CD4-positive, alpha-beta T cell treated with Interleukin-17A for 4 hours (primary cell): ENCODE results near the gene CPB2.

Source experiments
- DNase-seq: peaks from one replicate; pipeline ENCODE4 v3.0.0-alpha.2; 2020; ENCODE audit warnings: mixed read lengths

Gene CPB2

DNA sequence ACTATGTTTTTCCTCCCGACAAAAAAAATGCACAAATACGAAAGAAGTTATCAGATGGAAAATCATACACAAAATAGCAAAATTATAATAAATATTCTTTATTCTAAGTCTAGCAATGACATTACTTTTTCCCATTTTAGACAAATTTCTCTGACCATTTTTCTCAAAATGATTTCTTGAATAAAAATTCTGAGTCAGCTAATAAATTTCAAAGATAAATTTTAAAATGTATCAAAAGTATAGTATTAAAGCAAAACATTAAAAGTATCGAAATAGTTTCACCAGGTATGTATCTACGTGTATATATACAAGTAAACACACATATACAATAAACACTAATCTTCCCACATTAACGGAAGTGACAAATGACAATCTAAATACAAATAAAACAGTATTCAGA, 61.2 kb downstream of the CPB2 start:
- DNase-seq: no peak

DNA sequence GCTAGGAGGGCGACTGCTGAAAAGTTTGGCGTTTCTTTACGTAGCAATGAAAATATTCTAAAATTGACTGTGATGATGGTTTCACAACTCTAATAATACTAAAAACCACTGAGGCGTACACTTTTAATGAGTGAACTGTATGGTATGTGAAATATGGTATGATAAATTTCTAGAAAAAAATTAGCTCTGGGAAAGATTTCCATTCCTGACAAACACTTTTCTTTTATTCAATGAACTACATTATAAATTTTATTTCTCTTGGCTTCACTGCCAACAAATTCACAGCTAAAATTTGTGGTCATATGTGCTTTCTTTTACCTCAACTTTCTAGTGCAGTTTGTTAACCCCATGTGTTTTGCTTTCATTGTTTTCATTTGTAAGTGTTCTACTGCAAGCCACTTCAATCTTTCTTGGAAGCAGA, 63.4 kb downstream of the CPB2 start:
- no peak for DNase-seq

GRCh38 chr13:46040763-46041162, 64.1 kb downstream of the CPB2 start:
- no peak for DNase-seq

DNA sequence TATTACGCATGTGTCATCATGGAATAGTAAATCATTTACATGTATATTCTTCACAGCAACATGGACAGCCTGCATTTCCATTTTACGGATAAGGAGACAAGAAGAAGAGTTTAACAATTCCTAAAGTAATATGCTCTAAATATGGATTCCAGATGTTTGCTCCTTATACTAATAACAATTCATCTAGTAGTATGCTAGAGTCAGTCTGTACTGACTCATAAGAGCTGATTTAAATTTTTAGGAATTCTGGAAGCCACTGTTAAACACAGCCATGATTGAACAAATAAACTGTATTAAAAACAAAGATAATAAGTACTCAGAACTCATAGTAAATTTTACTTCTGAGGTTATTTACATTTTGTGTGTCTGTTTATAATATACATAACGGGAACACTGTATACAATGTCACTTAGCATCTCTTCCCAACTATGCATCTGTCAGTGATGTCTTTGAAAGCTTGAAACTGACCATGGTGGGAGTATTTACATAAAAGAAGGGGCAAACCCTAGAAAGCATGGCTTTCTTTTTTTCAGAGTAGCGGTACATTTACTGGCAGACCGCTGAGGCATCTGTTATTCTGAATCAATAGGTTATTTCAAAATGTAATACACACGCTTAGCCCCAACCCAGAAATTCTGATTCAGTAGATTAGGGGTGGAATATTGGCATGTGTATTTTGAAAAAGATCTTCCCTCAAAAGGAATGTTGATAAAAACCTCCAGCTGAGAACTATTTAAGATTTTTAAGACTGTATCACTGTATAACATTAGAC, 65.2 kb downstream of the CPB2 start:
- DNase-seq: no peak

- DNase-seq: no peak
Observed at GRCh38 chr13:46038296-46038695, 66.5 kb downstream of the CPB2 start.

GRCh38 chr13:46035066-46035465, 69.8 kb downstream of the CPB2 start:
- no peak for DNase-seq

- DNase-seq: no peak
Observed at GRCh38 chr13:46032341-46032740, 72.5 kb downstream of the CPB2 start.

GRCh38 chr13:46031581-46032263, 73.1 kb downstream of the CPB2 start:
- no peak for DNase-seq

DNA sequence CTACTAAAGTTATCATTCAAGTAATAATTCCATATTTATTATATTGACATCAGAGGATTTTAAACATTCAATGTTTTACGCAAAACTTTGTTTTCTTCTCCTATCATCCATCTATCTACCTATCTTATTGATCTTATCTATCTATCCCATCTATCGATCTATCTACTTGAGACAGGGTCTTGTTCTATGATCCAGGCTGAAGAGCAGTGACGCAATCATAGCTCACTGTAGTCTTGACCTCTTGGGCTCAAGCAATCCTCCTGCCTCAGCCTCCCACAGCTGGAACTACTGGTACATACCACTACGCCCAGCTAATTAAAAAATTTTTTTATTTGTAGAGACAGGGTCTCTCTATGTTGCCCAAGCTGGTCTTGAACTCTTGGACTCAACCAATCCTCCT, 79.7 kb downstream of the CPB2 start:
- no peak for DNase-seq

DNA sequence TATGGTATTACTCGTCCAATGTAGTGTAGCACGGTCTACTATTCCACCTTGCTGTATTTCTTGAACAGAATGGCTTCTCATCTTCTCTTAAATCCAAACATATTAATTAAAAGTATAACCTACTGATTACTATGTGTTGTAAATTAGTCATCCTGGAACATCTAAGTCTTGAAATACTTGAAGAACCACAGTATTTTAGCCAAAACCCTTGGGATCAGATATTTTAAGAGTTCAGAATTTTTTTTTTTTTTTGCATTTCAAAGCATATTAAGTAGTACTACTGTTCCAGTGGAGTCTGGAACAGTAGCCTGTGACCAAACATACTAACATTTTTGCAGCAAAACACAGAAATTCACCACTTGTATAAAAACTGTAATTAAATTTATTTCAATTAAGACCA, 82.4 kb downstream of the CPB2 start:
- DNase-seq: no peak

DNA sequence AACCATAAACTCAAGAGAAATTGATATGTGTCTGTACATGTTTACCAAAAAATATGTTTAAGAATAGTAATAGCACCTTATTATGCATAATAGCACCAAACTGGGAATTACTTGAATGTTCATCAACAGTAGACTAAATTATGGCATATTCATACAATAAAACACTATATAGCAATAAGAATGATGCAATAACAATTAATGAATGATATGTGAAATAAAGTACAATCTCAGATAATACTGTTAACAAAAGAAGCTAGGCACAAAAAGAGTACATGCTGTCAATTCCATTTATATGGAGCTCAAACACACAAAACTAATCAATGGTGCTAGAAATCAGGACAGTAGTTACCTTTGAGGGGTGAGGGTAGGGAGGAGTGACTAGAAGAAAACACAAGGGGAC, 88.6 kb downstream of the CPB2 start:
- DNase-seq: no peak

DNA sequence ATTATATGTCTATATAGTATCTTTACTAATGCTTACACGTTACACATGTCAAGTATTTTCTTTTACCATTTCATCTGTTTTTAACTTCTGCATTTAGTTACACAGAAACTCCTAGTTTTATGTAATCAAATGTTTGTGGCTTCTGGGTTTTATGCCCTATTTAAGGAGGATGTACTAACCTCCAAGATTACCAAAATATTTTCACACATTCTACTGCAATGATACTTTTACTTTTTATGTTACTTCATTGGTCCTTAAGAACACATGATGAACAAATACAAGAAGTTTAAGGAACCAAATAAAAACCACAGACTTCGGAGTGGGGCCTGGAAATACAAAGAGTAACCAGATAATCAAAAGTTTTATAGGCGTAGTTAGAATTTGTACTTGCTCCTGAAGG, 89.5 kb downstream of the CPB2 start:
- DNase-seq: no peak

- DNase-seq: no peak
Observed at GRCh38 chr13:46012404-46012803, 92.4 kb downstream of the CPB2 start.

GRCh38 chr13:46010148-46010547, 94.7 kb downstream of the CPB2 start:
- DNase-seq: no peak

DNA sequence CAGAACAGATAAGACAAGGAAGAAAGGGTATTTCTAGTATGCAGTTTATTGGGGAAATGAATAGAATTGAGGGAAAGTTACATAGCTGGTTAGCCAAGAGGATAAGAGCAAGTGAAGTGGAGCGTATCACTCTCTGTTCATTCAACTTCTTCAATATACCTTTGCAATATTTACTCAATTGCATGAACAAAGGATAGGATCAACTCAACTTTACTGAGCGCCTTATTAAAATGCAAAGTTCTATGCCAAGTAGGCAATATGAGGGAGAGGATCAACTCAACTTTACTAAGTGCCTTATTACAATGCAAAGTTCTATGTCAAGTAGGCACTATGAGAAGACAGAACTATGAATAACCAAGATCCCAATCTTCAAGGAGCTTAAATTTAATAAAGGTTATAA, 96.2 kb downstream of the CPB2 start:
- no peak for DNase-seq

GRCh38 chr13:46006688-46007452, 98.0 kb downstream of the CPB2 start:
- DNase-seq: no peak

DNA sequence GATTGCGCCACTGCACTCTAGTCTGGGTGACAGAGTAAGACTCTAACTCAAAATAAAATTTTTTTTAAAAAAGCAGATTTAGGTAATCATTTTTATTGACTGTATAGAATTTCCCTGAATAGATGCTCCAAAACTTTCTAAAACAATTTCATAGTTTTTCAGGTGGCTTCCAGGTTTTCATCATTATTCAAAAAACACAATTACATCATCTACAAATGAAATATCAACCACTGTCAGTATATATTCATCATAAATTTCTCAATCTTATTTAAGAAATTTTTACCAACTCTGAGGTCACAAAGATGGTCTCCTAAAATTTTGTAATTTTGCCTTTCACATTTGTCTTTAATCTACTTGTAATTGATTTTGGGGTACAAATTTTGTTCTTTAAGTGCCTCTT, 100.3 kb downstream of the CPB2 start:
- DNase-seq: no peak
